Stimulated activated naive CD4-positive, alpha-beta T cell treated with Interleukin-2 at 50 U/mL for 16 hours (primary cell): ENCODE measurements around the gene PRUNE2.
"Not testable (repeated sequence)": the region's sequence is repeated elsewhere in the genome, so short reads cannot be mapped to it uniquely, and the experiment has no call there.

Source experiments
- DNase-seq: peaks from one replicate; lab custom pipeline; 2025; lab: John Stamatoyannopoulos, UW

Gene PRUNE2

DNA sequence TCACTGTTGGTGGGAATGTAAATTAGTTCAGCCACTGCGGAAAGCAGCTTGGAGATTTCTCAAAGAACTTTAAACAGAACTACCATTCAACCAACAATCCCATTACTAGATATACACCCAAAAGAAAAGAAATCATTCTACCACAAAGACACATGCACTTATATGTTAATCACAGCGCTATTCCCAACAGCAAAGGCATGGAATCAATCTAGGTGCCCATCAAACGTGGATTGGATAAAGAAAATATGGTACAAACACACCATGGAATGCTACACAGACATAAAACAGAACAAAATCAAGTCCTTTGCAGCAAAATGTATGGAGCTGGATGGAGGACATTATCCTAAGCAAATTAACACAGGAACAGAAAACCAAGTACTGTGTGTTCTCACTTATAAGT lies 42.1 kb downstream of the PRUNE2 start:
- no peak for DNase-seq

DNA sequence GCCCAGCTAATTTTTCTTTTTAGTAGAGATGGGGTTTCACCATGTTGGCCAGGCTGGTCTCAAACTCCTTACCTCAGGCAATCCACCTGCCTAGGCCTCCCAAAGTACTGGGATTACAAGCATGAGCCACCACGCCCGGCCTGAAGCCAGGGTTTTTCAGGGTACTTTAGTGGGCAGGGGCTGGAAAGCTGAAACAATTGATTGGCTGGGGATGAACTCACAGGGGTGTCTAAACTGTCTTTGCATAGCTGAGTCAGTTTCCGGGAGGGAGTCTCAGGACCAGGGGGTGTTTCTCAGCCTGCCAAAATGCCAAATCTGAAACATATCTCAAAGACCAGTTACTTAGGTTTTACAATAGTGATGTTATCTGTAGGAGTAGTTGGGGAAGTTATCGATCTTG lies 46.1 kb downstream of the PRUNE2 start:
- DNase-seq = no peak

DNA sequence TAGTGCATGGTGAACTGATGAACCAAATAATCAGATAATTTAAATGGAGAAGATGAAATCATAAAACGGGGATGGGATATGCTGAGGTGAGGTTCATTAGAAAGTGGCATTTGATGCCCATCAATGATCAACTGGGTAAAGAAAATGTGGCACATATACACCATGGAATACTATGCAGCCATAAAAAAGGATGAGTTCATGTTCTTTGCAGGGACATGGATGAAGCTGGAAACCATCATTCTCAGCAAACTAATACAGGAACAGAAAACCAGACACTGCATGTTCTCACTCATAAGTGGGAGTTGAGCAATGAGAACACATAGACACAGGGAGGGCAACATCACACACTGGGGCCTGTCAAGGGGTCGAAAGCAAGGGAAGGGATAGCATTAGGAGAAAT lies 47.7 kb downstream of the PRUNE2 start:
- DNase-seq = not testable (repeated sequence)

DNA sequence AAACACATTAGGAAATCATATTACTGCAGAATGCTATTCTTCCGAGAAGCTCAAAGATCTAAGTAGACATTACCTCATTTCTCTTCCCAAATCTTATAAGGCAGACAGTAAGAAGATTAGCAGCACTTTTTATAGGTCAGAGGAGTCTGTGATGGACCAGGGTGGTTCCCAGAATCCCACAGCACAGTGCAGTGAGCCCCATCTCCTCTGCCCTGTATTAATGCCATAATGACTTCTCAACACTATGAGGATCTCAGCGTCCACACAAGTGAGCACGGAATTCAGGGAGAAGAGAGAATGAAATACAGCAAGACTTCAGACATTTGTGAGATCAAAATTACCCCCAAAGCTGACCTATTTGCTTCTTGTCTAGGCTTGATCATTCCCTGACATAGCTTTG lies 49.9 kb downstream of the PRUNE2 start:
- DNase-seq = no peak

DNA sequence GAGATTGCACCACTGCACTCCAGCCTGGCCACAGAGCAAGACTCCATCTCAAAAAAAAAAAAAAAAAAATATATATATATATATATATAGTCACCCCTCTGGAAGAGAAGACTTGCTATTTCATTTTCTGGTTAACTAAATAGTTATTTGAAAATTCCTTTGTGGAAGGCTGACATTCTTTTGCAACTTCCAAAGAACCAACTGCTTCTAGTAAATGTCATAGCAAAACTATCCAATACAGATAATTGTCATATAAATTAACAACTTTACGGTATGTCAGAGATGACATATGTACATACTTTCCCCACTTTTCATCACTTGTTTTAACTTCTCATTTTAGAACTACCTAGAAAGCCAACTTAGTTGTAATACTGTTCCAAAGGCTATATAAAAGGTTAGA lies 50.9 kb downstream of the PRUNE2 start:
- DNase-seq = no peak

DNA sequence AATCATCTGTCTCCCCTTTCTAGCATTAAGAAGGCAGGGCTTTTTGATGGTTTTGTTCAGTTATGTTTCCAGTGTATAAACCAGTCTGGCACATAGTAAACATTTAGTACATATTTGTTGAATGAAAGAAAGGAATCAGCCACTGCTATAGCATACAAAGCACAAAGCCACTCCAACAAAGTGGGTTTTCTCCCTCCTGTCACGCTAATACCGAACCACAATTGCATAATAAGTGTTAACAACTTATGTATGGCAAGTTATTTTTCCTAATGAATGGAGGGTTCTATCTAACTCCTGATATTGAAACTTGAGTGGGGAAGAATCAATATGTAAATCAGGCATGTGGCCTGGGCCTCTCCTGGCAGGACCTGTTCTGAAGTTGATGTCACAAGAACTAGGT lies 53.9 kb downstream of the PRUNE2 start:
- DNase-seq = no peak

DNA sequence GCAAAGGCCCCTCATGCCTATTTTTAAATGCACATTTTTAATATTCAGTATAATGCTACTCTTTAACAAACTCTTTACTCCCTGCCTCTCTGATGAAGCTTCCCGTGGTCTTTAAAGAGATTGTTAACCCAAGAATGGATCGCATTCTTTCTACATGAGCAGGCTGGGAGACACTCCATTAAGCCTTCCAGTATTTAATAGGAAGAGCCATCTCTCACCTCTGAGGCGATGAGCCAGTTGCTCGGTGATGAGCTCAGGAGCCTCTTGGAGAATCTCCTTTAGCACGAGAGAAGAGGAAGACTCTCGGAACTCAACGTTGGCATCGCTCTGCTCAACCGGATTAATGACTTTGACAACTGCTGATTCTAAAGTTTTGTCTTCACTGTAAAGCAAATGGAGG lies 59.6 kb downstream of the PRUNE2 start:
- no peak for DNase-seq

DNA sequence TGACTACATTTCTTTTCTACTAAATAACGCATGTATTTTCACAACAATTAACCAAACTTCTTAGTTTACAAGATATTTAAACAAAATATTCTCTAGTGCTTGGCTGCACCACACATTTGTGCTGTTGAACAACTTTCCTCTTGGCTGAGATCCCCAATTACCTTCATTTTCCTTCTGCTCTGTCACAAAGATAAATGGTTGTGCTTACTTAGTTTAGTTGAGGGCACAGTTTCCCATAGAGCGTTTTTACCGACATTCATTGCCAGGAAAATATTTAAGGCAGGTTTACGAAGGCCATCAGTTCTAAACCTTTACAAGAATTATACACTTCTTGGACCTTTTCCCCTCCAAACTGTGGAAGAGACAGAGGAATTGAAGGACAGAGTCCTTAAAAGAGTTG lies 60.7 kb downstream of the PRUNE2 start:
- no peak for DNase-seq

DNA sequence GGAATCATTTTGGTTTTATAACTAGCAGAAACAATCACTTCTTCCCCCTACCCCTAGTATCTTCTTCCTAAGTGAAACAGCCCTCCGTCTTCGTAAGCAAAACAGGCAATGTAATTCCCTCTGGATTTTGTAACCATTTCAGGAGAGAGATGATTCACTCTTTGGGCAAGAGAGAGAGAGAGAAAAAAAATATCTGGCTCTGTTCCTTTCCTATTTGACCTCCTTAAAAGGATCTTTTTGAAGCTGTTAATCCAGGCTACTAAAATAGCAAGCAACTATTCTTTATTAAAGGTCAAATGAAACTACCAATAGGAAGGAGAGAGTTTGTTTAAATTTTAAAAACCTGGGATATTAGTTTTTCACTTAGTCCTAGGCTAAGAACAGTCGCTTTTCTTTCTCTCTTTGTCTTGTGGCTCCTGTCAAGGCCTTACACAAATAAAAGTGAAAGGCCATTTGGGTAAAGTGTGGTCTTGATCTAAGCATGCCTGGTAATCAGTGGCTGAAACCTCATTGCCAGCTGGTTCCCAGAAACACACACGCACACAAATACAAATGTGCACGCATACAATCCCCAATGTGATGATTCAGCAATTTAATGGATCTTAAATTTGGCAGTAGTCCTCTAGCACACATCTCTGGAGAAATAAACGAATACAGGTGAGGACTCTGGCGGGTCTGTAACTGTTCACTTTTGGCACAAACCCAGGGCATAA lies 70.2 kb downstream of the PRUNE2 start:
- DNase-seq = no peak

DNA sequence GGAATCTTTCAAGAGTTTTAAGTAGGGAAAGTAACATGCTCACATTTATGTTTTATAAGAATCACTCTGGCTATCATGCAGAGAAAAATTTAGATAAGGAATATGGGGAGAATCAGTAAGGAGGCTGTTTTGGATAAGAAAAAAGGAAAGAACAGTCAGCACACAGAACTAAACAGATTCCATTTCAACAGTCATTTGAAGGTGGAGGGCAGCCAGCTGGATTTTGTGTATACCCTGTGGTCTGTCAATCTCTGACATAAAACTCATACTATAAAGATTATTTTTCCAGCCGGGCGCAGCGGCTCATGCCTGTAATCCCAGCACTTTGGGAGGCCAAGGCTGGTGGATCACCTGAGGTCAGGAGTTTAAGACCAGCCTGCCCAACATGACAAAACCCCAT lies 77.5 kb downstream of the PRUNE2 start:
- DNase-seq = no peak

DNA sequence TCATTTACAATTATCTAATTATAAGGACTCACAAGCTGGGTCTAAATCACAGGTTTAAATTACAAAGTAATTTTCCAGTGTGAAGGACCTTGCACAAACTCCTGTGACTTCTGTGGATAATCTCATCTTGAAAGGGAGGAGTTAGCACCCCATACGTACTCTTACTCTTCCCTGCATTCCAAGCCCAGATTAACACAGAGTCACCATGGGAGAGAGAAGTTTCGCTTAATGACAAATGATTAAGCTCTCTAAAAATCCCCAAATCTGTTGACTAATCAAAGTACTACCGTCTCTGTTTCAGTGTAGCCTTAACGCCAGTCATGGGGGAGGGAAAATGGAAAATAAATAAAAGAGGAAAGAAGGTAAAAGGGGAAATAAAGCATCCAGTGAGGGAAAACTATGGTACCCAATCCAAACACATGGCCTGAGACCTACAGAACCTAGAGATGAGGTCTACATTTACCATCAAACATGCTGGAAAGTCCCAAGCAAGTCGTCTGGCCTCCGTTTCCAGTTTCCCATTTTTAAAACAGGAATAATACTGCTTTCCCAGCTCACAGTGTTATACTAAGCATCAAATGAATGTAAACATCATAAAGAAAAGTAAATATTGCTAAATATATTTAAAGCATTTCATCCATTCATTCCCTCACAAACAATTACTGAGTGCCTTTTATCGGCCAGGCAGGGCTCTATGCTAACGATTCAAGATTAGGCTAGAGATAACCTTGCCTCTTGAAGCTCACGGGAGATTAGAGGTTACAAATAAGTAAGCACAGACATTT lies 78.4 kb downstream of the PRUNE2 start:
- DNase-seq = no peak

DNA sequence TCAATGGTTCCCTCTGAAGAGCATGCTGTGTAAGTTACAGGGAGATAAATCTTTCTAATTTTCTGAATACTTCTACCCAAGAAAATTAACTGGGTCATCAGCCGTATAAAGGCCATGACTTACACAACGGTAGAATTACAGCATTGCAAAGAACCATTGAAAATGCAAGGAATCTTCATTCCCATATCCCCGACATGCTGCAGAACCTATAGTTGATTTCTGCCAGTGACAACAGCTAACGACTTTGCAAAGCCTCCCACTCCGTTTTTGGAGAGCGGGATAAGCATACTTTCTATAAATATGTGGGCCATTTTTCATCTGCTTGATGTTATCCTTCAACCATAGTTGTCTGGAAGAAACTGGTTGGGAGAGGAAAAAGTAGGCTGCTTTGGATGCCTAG lies 85.5 kb downstream of the PRUNE2 start:
- DNase-seq = no peak

DNA sequence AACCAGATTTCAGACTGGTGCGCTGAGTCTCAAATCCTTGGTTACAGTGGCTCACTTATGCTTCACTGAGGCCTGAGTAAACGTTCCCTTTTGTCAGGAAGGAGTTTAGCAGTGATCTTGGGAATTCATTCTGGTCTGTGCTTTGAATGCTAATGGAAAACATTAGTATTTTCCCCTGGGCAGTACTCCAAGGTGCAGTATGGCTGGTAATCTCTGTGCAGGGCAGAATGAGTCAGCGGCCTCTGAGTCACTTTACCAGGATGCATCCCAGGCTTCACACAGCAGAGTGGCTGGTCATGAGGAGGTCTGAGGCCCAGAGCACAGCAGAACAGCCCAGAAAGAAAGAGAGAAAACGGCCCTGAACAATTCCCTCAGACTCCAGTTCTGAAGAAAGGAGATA lies 87.6 kb downstream of the PRUNE2 start:
- no peak for DNase-seq

DNA sequence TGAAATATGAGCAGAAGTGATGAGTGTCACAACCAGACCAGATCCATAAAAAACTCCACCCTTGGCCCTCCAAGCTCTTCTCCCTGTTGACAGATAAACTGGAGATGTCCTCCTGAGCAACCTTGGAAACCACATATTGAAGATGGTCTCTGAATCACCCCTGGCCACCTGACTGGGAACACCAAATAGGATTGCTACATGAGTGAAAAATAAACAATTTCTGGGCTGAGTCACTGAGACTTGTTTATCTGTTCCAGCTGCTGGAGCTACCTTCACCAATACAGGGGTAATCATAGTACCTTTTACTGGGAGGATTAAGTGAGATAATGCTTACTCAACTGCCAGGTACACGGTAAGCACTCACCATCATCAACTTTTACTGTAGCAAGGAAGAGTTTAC lies 88.4 kb downstream of the PRUNE2 start:
- DNase-seq = no peak

DNA sequence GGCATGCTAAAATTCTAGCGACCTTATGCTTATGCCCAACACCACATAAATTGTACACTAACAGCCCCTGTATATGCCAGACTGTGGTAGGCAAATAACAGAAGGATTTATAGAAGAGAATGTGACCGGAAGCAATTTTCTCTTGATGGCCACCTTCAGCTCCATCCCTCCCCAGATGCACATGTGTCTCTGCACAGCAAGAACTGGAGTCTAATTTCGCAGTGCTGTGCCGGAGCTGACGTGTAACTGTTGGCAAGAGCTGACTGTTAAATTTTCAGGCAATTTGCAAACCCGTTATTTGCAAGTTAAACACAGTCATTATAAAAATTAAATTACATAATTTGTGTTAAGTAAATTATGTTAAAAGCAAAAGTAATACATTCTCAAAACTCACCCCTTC lies 93.3 kb downstream of the PRUNE2 start:
- DNase-seq = no peak

DNA sequence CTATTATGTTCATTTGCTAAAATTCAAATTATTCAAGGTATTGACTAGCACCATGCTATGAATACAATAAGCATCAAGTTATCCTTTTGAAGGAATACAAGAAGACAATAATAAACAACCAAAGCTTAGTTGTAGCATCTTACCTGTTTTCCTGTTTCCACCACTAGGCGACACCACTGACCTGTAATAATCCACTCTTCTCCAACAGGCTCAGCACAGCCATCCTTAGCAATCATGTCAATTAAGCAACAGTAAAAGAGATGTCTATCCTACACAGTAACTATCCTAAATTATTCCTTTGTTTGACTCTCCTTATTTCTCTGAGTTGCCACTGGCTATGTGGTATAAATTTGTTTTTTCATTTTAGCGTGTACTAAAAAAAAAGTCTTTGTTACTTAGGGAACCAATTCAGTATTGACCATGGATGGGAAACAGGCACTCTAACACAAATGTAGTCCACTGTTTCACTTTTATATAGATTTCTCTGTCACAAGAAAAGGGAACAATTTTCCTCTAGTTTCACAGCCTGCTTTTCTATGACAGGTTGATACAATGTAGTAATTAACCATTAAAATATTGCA lies 95.4 kb downstream of the PRUNE2 start:
- DNase-seq = no peak

DNA sequence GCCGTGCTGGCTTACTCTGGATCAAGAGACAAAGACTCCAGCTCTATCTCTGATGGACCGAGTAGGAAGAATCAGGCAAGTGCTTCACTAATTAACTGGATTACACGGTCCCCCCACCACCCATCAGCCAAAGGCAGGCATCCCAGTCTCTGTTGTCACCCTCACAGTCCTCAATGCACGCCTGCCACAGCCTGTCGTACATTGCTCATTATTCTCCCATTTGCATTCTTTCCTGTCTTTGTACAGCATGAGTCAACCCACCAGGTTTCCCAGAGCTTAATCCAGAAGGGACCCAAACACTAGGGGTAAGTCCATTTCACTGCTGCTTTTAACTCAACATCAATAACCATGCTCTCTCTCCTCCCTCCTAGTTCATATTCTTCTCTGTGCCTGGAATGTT lies 97.3 kb downstream of the PRUNE2 start:
- DNase-seq = no peak

DNA sequence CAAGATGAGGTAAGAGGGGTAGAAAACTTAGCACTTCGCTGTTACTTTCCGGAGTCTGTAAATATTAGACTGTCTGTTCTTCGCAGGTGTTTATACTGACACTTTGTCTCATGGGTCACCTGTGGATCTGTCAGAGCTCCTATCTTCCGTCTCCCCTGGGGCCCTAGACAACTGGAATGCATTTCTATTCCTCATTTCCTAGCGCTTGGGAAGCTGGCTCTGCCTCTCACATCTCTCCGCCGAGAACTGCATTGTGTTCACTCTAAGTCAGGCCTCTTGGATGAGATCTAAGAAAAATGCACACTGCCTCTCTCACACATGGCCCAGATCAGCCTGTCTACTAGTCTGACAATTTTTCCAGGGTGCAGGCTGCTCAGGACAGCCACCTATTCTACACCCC lies 102.2 kb downstream of the PRUNE2 start:
- no peak for DNase-seq

DNA sequence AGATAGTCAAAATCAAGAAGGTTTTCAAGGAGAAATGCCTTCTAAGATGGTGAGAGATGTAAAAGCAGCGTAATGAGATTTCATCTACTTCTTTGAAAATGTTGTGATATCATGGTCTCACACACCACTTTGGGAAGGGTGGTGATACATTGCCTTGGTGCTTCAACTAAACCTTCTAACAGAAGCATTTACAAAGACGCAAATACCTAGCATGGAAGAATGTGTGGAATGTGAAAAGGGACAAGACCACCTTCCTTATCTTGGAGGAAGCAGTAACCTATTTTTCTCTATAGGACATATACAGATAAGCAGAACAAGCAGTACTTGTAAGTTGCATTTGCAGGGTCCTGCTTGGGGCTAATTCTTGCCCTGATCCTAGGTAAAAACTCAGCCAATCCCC lies 102.8 kb downstream of the PRUNE2 start:
- DNase-seq = no peak

DNA sequence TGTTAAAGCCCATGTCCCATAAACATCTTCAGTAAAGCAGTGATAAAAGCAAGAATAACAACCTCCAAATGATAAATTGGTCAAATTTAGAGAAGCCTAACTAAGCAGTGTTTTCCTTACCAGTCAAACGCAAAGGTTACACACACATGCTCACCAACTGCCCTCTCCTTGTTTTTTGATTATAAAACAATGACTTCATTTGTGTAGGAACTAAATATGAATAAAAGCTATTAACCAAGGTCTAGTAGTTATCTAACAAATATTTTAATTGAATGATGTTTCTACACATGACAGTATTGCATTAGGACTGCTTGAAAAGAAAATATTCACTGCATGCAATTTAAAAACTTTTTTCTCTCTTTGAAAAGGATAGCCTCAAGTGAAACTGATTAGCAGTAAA lies 105.0 kb downstream of the PRUNE2 start:
- DNase-seq = no peak

DNA sequence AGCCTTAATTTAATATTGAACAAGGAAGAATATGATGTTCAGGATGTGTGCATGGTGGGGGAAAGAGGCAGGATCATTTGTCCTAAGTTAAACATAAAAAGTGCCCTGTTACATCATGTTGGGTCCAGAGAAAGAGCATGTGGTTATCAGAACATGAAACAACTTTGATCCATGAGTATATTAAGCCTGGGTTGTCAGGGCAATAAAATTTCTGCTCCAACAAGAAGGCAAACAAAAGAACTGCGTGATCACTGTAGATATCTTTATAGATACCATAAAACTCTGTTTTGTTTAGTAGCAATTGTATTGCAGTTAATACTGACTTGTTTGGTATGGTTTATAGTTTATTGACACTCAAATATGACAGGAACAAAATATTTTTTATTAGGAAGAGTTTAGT lies 106.4 kb downstream of the PRUNE2 start:
- no peak for DNase-seq

DNA sequence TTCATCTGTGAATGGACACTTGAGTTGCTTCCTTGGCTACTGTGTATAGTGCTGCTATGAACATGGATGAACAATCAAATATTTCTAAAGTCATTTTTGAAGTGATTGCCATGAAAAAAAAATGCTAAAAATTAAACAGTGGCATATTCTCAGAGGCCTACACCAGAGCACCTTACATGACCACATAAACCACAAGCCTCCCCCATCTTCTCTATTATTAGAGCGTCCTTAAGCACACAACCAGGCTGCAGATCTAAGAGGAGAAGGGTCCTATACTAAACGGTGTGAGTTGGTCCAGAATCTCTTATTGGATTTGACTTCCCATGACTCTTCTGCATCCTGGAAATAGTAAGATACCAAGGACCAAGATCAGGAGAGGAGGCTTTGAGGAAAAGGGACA lies 107.4 kb downstream of the PRUNE2 start:
- no peak for DNase-seq

DNA sequence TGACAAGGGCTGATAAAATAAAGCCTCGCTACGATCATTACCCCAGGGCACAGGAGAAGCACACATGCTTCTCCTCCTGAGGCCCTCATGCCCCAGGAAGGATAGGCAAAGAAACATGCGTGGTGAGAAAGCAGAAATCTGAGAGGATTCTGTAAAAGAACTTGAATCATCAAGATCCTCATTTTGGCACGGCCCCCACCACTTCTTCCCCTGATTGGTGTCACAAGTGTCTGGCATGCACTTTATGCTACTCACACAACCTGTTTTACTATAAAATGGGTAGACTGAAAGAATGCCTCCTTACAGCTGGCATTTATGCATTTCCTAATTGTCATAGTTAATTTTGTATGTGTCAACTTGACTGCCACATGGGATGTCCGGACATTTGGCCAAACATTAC lies 109.6 kb downstream of the PRUNE2 start:
- no peak for DNase-seq
